8988T (cell line): Measurements from ENCODE around the gene CD8A.
"Not testable (repeated sequence)": the region's sequence is repeated elsewhere in the genome, so short reads cannot be mapped to it uniquely, and the experiment has no call there.

ENCODE experiments used
- DNase-seq: peaks from one replicate; pipeline ENCODE4 v3.0.0; 2011

Gene CD8A

GRCh38 chr2:86790676-86791572 is at the start of gene CD8A:
CD8A (minus strand) TSS chr2:86790913; CDS start chr2:86790825, 88 bp downstream.
- DNase-seq = no peak

GRCh38 chr2:86839871-86840548 is 49.3 kb upstream of the CD8A start:
- DNase-seq = not testable (repeated sequence)

GRCh38 chr2:86839455-86839854 is 48.7 kb upstream of the CD8A start:
- not testable (repeated sequence) for DNase-seq

- not testable (repeated sequence) for DNase-seq
These were observed 47.0 kb upstream of the CD8A start for GRCh38 chr2:86837714-86838113.

- DNase-seq = not testable (repeated sequence)
These were observed 46.4 kb upstream of the CD8A start for GRCh38 chr2:86836915-86837695.

GRCh38 chr2:86835548-86835889 is 44.8 kb upstream of the CD8A start:
- DNase-seq = not testable (repeated sequence)

- no peak for DNase-seq
These were observed 42.6 kb upstream of the CD8A start for GRCh38 chr2:86833315-86833714.

- no peak for DNase-seq
These were observed 41.8 kb upstream of the CD8A start for GRCh38 chr2:86832334-86833096.

- DNase-seq = no peak
These were observed 40.8 kb upstream of the CD8A start for GRCh38 chr2:86831537-86831936.

GRCh38 chr2:86826951-86827350 is 36.2 kb upstream of the CD8A start:
- no peak for DNase-seq

GRCh38 chr2:86825693-86826381 is 35.1 kb upstream of the CD8A start:
- DNase-seq = no peak

- no peak for DNase-seq
These were observed 34.5 kb upstream of the CD8A start for GRCh38 chr2:86825036-86825692.

GRCh38 chr2:86822668-86823345 is 32.1 kb upstream of the CD8A start:
- DNase-seq = no peak

- no peak for DNase-seq
These were observed 31.1 kb upstream of the CD8A start for GRCh38 chr2:86821842-86822241.

- DNase-seq = no peak
These were observed 30.6 kb upstream of the CD8A start for GRCh38 chr2:86821306-86821705.

- no peak for DNase-seq
These were observed 28.2 kb upstream of the CD8A start for GRCh38 chr2:86818957-86819356.

- no peak for DNase-seq
These were observed 27.5 kb upstream of the CD8A start for GRCh38 chr2:86818114-86818801.

- no peak for DNase-seq
These were observed 24.9 kb upstream of the CD8A start for GRCh38 chr2:86815611-86816010.

- no peak for DNase-seq
These were observed 18.9 kb upstream of the CD8A start for GRCh38 chr2:86809481-86810121.
